Measurements from ENCODE around the gene ZDHHC9. TPM values are rescaled to one million over a fixed set of nuclear protein-coding genes. Genes with fewer than 3 reads are reported as not detected.

Gene ZDHHC9
- total RNA-seq, 1 donor from 2014 or later: 33.1 TPM

DNA sequence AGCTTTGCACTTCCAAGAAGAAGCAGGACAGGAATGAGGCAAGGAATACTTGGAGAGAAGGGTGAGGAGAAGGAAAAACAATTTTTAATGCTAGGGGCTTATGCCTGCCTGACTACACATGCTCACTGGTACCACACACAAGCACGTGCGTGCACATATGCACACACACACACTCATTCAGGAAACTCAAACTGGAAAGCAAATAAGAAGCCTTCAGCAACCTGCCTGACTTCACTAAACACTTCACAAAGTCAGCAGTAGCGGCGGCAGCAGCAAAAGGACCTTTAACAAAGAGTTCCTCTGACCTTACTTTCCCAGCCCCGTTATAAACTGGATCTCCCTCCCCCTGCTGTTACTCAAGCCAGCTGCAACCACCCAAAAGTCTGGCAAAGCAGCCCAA lies 3.3 kb downstream of the ZDHHC9 start:
- Histone ChIP-seq H3K4me2 (peak overlapping the region; percentile 59), H4K20me1 (ENCODE audit: low read depth) (peaks cover 6% of the 10 kb centered on the region), H3K36me3 (no peaks in the 10 kb centered on the region), H3K9ac (no peak overlapping the region), H3K4me3 (peak overlapping the region; percentile 23), H3K9me3 (ENCODE audit: low read depth) (no peaks in the 10 kb centered on the region), H3K79me2 (ENCODE audit: low read depth) (peaks cover 42% of the 10 kb centered on the region), H3K27me3 (no peaks in the 10 kb centered on the region), H3F3A (ENCODE audit: low read depth) (no peaks in the 10 kb centered on the region), H3K4me1 (peaks cover 13% of the 10 kb centered on the region), H3K27ac (no peak overlapping the region), H2AFZ (replicated peaks) (no peak overlapping the region)
- no peak overlapping the region for H3K27ac Mint-ChIP-seq
- H3K27me3 Mint-ChIP-seq (ENCODE audit: insufficient read depth, low read depth): peaks cover 7% of the 10 kb centered on the region
- no peaks in the 10 kb centered on the region for H3K9me3 Mint-ChIP-seq
- peak; percentile 29 for DNase-seq (ENCODE audit: low spot score)
- peaks cover 39% of the 10 kb centered on the region for H3K4me1 Mint-ChIP-seq
- peaks cover 14% of the 10 kb centered on the region for H3K36me3 Mint-ChIP-seq
- no peak for TF ChIP-seq EZH2 (IDR thresholded peaks at IDR 0.05)
- no peak for TF ChIP-seq CTCF (IDR thresholded peaks at IDR 0.05)
- TF ChIP-seq EZH2phosphoT487 (IDR thresholded peaks at IDR 0.05): no peak
- peak overlapping the region; percentile 97 for H3K4me3 Mint-ChIP-seq

- Histone ChIP-seq H3K4me3 (no peak overlapping the region), H2AFZ (replicated peaks) (no peak overlapping the region), H3K36me3 (no peaks in the 10 kb centered on the region), H3K9me3 (ENCODE audit: low read depth) (no peaks in the 10 kb centered on the region), H3K27me3 (no peaks in the 10 kb centered on the region), H3K9ac (no peak overlapping the region), H4K20me1 (ENCODE audit: low read depth) (peaks cover 6% of the 10 kb centered on the region), H3F3A (ENCODE audit: low read depth) (no peaks in the 10 kb centered on the region), H3K4me2 (no peak overlapping the region), H3K4me1 (peaks cover 19% of the 10 kb centered on the region), H3K27ac (no peak overlapping the region), H3K79me2 (ENCODE audit: low read depth) (peaks cover 36% of the 10 kb centered on the region)
- DNase-seq (ENCODE audit: low spot score): no peak
- Mint-ChIP-seq H3K4me3 (no peak overlapping the region), H3K4me1 (peaks cover 30% of the 10 kb centered on the region), H3K27me3 (ENCODE audit: insufficient read depth, low read depth) (peaks cover 4% of the 10 kb centered on the region), H3K9me3 (no peaks in the 10 kb centered on the region), H3K27ac (no peak overlapping the region), H3K36me3 (peaks cover 24% of the 10 kb centered on the region)
- TF ChIP-seq EZH2 (IDR thresholded peaks at IDR 0.05): no peak
- TF ChIP-seq CTCF (IDR thresholded peaks at IDR 0.05): no peak
- no peak for TF ChIP-seq EZH2phosphoT487 (IDR thresholded peaks at IDR 0.05)
These were observed 6.9 kb downstream of the ZDHHC9 start for GRCh38 chrX:129836827-129837226.

GRCh38 chrX:129833153-129833990 lies 10.3 kb downstream of the ZDHHC9 start:
- Histone ChIP-seq H3K4me1 (peaks cover 23% of the 10 kb centered on the region), H4K20me1 (ENCODE audit: low read depth) (no peaks in the 10 kb centered on the region), H3K27me3 (no peaks in the 10 kb centered on the region), H3K36me3 (no peaks in the 10 kb centered on the region), H2AFZ (replicated peaks) (no peak overlapping the region), H3K79me2 (ENCODE audit: low read depth) (peaks cover 19% of the 10 kb centered on the region), H3F3A (ENCODE audit: low read depth) (no peaks in the 10 kb centered on the region), H3K9ac (no peak overlapping the region), H3K27ac (no peak overlapping the region), H3K4me2 (no peak overlapping the region), H3K9me3 (ENCODE audit: low read depth) (no peaks in the 10 kb centered on the region), H3K4me3 (no peak overlapping the region)
- H3K27ac Mint-ChIP-seq: no peak overlapping the region
- peaks cover 7% of the 10 kb centered on the region for H3K4me1 Mint-ChIP-seq
- H3K4me3 Mint-ChIP-seq: no peak overlapping the region
- H3K36me3 Mint-ChIP-seq: peaks cover 35% of the 10 kb centered on the region
- no peaks in the 10 kb centered on the region for H3K9me3 Mint-ChIP-seq
- no peak for DNase-seq (ENCODE audit: low spot score)
- H3K27me3 Mint-ChIP-seq (ENCODE audit: insufficient read depth, low read depth): no peaks in the 10 kb centered on the region
- TF ChIP-seq CTCF (IDR thresholded peaks at IDR 0.05) (no peak), EZH2 (IDR thresholded peaks at IDR 0.05) (no peak), EZH2phosphoT487 (IDR thresholded peaks at IDR 0.05) (no peak)

All from neural progenitor cell (in vitro differentiated cells).